Panc1 (cell line): ENCODE measurements around the gene PLA1A. TPM values are rescaled to one million over a fixed set of nuclear protein-coding genes. Genes with fewer than 3 reads are reported as not detected.

Experiments used
- ATAC-seq: fragments of 200-7000 bp; cut with Tn5 transposase; 2 replicates; pipeline ENCODE4 v1.9.1; 2020; ENCODE audit warnings: mild to moderate bottlenecking, moderate library complexity
- BruUV-seq: library from RNA; stranded (reverse); fragments of 400-500 nt; replicated peaks from 2 replicates; lab custom pipeline; 2021; lab: Mats Ljungman, UMichigan
- CTCF ChIA-PET: fragments of 300-600 bp; sonication (Branson Sonifier 250); formaldehyde crosslinking; loops from one replicate; lab custom pipeline; 2022; ENCODE audit warnings: antibody characterized with exemption; lab: Charles Lee
- POLR2A ChIA-PET: fragments of 300-600 bp; sonication (Branson Sonifier 250); formaldehyde crosslinking; loops from one replicate; lab custom pipeline; 2022; ENCODE audit warnings: antibody characterized with exemption; lab: Charles Lee
- DNase-seq: peaks from one replicate; pipeline ENCODE4 v3.0.0-alpha.2; 2010; ENCODE audit warnings: low read depth, low spot score
- H3K27ac ChIP-seq: 2 replicates; pipeline ENCODE4 v1.5.1; 2011; ENCODE audit warnings: mild to moderate bottlenecking, low read length, inconsistent platforms
- H3K27me3 ChIP-seq: fragments of 200-500 bp; sonication (Bioruptor generic); 2 replicates; pipeline ENCODE4 v1.6.0; 2014; ENCODE audit warnings: low read length, inconsistent platforms; ENCODE audit not compliant: control insufficient read depth, insufficient read depth
- H3K36me3 ChIP-seq: fragments of 200-500 bp; sonication (Bioruptor generic); 2 replicates; pipeline ENCODE4 v1.5.1; 2014; ENCODE audit warnings: inconsistent platforms, mild to moderate bottlenecking, low read length, moderate library complexity; ENCODE audit not compliant: control insufficient read depth, insufficient read depth
- H3K4me1 ChIP-seq: 2 replicates; pipeline ENCODE4 v1.5.1; 2011; ENCODE audit warnings: inconsistent platforms, mild to moderate bottlenecking, low read length, moderate library complexity; ENCODE audit not compliant: control insufficient read depth, insufficient read depth
- H3K4me3 ChIP-seq, 2 experiments: 2 replicates each; pipeline ENCODE4 v1.5.1; 2011 to 2012; ENCODE audit warnings: low read depth in 2 of 2, low read length in 2 of 2, mild to moderate bottlenecking in 2 of 2, inconsistent platforms in 1 of 2, moderate library complexity in 1 of 2
- H3K9me3 ChIP-seq: fragments of 200-500 bp; sonication (Bioruptor generic); 2 replicates; pipeline ENCODE4 v1.5.1; 2014; ENCODE audit warnings: low read depth, mild to moderate bottlenecking, inconsistent platforms, low read length, moderate library complexity; ENCODE audit not compliant: control insufficient read depth, insufficient read depth
- CTCF ChIP-seq: fragments of 450-650 bp; IDR thresholded peaks from 2 replicates; pipeline ENCODE4 v1.5.1; 2017; ENCODE audit warnings: mild to moderate bottlenecking
- POLR2AphosphoS5 ChIP-seq: IDR thresholded peaks from 2 replicates; pipeline ENCODE4 v1.6.1; 2012; ENCODE audit warnings: mild to moderate bottlenecking, low read depth, low read length, moderate library complexity
- REST ChIP-seq, 2 experiments: IDR thresholded peaks; 2 replicates each; pipeline ENCODE4 v1.6.1; 2011 to 2012; ENCODE audit warnings: low read depth in 2 of 2, control low read depth in 1 of 2, low read length in 1 of 2, mild to moderate bottlenecking in 1 of 2, moderate library complexity in 1 of 2; ENCODE audit not compliant: insufficient read depth in 1 of 2
- SIN3A ChIP-seq: IDR thresholded peaks from 2 replicates; pipeline ENCODE4 v1.6.1; 2012; ENCODE audit warnings: low read depth, mild to moderate bottlenecking, low read length, moderate library complexity, borderline replicate concordance; ENCODE audit not compliant: insufficient read depth
- TCF7L2 ChIP-seq: IDR thresholded peaks from 2 replicates; pipeline ENCODE4 v1.6.1; 2011; ENCODE audit warnings: mild to moderate bottlenecking, low read depth, low read length, inconsistent platforms
- in situ Hi-C: cut with HindIII; loops from 2 replicates; pipeline ENCODE4 v1.10.0; 2016; ENCODE audit warnings: low sequenced_read_pairs, low pct_unique_long_range_greater_than_20kb
- intact Hi-C: fragments of 100-400 bp; cut with micrococcal nuclease; formaldehyde crosslinking; loops from one replicate; pipeline ENCODE4 v1.10.0; 2022; ENCODE audit not compliant: unreplicated experiment
- total RNA-seq: library from RNA; stranded (reverse); gene quantifications from one replicate; pipeline ENCODE4 v1.2.1, GENCODE V29; 2021; ENCODE audit not compliant: unreplicated experiment

Gene PLA1A
- total RNA-seq, 1 experiment from 2014 or later, result not detected

GRCh38 chr3:119613201-119613600, 15.5 kb downstream of the PLA1A start:
- H3K36me3 ChIP-seq, result no peaks in the 10 kb centered on the region
- ChIA-PET POLR2A (no interaction called here), CTCF (no interaction called here)
- no TSS peak for BruUV-seq
- H3K4me3 ChIP-seq, result no peak overlapping the region
- ATAC-seq (no peak), DNase-seq (no peak)
- intact Hi-C loops (no loop called here), in situ Hi-C loops (no loop called here)
- H3K27ac ChIP-seq, result no peak overlapping the region
- H3K9me3 ChIP-seq, result no peaks in the 10 kb centered on the region
- no peak for TF ChIP-seq TCF7L2
- TF ChIP-seq CTCF, result no peak
- TF ChIP-seq REST (IDR thresholded peaks at IDR 0.05; ENCODE audit: insufficient read depth in 1 of 2, low read depth in 2 of 2, low read length in 1 of 2), result no peak
- no peak for TF ChIP-seq SIN3A
- TF ChIP-seq POLR2AphosphoS5, result no peak
- H3K4me1 ChIP-seq, result no peaks in the 10 kb centered on the region
- no peaks in the 10 kb centered on the region; the same call in 1 of the 2 replicates for H3K27me3 ChIP-seq

GRCh38 chr3:119613872-119614271, 16.2 kb downstream of the PLA1A start:
- H3K27ac ChIP-seq, result no peak overlapping the region
- no peaks in the 10 kb centered on the region for H3K36me3 ChIP-seq
- no peak for DNase-seq
- no peaks in the 10 kb centered on the region for H3K9me3 ChIP-seq
- no peak for ATAC-seq
- BruUV-seq, result no TSS peak
- in situ Hi-C loops, result no loop called here
- TF ChIP-seq SIN3A, result no peak
- no peak for TF ChIP-seq TCF7L2
- no peak for TF ChIP-seq CTCF
- TF ChIP-seq POLR2AphosphoS5, result no peak
- TF ChIP-seq REST (IDR thresholded peaks at IDR 0.05; ENCODE audit: insufficient read depth in 1 of 2, low read depth in 2 of 2, low read length in 1 of 2), result no peak
- no peaks in the 10 kb centered on the region for H3K4me1 ChIP-seq
- no peak overlapping the region for H3K4me3 ChIP-seq
- CTCF ChIA-PET, result no interaction called here
- POLR2A ChIA-PET, result no interaction called here
- H3K27me3 ChIP-seq, result no peaks in the 10 kb centered on the region; the same call in 1 of the 2 replicates
- intact Hi-C loops, result no loop called here
